Stimulated activated CD8-positive, alpha-beta memory T cell treated with anti-CD3 and anti-CD28 coated beads, Interleukin-12 subunit alpha, Interleukin-12 subunit beta, amount 100 ng/mL, for 24 hours (primary cell): ENCODE data around the gene CSTPP1.
"Not testable (repeated sequence)": the region's sequence is repeated elsewhere in the genome, so short reads cannot be mapped to it uniquely, and the experiment has no call there.

Source experiments
- DNase-seq: peaks from one replicate; pipeline ENCODE4 v3.0.0-alpha.2; 2020; ENCODE audit errors: extremely low read depth

CSTPP1 gene

DNA sequence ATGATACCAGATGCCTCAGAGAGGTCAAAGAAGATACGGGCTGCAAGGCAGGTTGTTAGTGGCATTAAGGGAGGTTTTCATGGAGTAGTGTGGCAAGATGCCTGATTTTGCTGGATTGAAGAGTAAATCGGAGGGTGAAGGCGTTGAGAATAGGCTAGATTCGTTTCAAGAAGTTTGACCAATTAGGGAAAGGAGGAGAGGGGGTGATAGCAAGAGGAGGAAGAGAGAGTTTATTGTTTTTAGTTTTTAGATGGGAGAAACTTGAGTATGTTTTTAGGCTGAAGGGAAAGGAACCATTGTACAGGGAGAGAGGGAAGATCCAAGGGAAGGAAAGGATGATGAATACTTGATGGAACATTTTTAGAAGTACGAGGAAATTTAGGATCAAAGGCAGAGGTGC, 16.5 kb downstream of the CSTPP1 start:
- no peak for DNase-seq

GRCh38 chr11:46958777-46959176, 22.2 kb downstream of the CSTPP1 start:
- no peak for DNase-seq

GRCh38 chr11:46961041-46961440, 24.5 kb downstream of the CSTPP1 start:
- no peak for DNase-seq

GRCh38 chr11:46961886-46962285, 25.3 kb downstream of the CSTPP1 start:
- DNase-seq = not testable (repeated sequence)

- no peak for DNase-seq
Measured at GRCh38 chr11:46963844-46964243, 27.3 kb downstream of the CSTPP1 start.

DNA sequence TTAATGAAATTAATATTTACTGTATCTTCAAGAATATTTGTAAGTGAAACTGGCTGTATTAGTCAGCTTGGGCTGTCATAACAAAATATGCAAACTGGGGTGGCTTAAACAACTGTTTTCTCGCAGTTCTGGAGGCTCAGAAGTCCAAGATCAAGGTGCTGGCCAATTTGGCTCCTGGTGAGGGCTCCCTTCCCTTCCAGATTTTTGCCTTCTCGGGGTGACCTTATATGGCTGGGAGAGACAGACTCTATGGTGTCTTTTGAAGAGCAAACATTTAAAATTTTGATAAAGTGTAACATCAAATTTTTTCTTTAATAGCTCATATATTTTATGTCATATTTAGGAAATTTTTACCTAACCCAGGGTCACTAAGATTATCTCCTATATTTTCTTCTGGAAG, 30.2 kb downstream of the CSTPP1 start:
- no peak for DNase-seq

DNA sequence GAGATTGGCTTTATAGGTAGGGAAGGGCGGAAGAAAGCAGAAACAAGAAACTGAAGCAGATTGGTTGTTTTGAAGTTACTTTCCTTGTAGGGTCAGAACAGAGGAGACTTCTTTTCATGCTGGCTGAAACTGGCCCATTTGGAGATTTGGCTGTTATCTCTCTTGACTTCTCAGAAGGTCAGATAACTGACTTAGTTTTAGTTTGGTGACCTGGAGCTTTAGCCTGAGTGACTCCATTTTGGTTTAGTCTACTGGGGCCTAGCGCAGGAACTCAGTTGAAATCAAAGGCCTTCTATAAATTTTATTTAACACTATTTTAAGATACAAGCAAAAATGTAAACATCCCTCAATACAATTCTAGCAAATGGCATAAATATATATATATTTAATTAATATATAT, 31.4 kb downstream of the CSTPP1 start:
- no peak for DNase-seq

- no peak for DNase-seq
Measured at GRCh38 chr11:46969379-46969778, 32.8 kb downstream of the CSTPP1 start.

DNA sequence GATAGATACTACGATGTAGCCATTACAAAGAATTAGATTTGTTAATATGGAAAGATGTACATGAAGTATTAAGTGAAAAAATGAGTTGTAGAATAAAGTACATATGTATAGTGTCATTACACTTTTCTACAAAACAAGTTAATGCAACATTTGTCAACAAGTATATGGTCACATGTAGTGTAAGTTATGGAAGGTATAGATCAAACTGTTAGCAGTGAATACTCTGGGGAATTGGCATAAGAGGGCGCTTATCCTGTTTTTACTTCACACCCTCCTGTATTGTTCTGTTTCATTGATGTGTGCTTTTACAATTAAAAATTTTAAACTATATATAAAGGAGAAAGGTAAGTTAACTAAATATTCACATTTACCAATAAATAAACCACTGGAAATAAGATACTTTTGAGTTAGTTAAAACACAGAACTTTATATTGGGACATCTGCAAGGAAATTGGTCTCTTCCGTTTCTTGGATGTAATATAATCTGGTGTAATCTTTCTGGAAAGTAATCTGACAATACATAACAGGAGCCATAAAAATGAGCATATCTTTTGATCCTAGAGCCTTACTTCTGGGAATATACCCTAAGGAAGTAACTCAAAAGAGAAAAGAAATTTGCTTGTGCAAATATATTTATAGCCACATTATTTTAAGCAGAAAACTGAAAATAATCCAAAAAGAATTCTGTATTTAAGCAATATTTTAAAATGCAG, 34.5 kb downstream of the CSTPP1 start:
- no peak for DNase-seq

GRCh38 chr11:46972343-46972742, 35.8 kb downstream of the CSTPP1 start:
- no peak for DNase-seq

DNA sequence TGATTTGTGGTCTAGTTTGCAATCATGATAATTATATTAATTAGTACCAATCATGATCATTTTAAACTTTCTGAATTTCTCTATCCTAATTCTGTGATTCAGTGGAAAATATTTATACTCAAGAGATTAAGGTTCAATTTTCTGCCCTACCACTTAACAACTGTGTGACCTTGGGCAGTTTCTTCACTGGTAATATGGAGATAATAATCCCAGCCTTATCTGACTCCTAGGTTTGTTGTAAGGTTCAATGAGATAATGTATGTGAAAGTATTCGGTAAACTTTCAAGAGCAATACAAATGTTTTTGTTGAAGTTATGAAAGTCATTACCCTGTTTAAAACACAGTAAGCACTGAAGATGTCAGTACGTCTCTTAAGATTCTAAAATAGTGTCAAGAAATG, 36.3 kb downstream of the CSTPP1 start:
- DNase-seq = no peak

DNA sequence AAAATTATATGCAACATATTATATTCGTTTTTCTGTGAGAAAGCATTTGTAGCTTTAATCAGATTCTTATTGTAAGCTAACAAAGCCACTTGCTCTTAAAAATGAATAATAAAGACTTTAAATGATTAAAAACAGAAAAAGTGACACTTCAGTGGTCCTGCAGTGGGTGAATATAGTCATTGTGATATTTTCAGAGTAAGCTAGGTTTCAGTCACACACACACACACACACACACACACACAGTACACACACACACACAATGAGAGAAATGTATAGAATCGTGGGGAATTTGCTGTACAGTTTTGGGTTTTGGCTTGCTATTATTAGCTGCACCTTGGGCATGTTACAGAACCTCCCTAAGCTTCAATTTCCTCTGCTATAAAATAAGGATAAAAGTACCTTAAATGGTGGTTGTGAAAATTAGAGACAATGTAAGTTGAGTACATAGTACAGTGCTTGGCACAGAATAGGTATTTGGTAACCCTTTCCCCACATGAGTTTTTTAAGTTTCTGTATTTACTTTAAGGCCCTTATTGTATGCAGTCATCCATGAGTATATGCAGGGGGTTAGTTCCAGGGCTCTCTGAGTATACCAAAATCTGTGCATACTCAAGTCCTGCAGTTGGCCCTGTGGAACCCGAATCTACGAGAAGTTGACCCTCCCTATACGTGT, 39.8 kb downstream of the CSTPP1 start:
- DNase-seq = no peak

DNA sequence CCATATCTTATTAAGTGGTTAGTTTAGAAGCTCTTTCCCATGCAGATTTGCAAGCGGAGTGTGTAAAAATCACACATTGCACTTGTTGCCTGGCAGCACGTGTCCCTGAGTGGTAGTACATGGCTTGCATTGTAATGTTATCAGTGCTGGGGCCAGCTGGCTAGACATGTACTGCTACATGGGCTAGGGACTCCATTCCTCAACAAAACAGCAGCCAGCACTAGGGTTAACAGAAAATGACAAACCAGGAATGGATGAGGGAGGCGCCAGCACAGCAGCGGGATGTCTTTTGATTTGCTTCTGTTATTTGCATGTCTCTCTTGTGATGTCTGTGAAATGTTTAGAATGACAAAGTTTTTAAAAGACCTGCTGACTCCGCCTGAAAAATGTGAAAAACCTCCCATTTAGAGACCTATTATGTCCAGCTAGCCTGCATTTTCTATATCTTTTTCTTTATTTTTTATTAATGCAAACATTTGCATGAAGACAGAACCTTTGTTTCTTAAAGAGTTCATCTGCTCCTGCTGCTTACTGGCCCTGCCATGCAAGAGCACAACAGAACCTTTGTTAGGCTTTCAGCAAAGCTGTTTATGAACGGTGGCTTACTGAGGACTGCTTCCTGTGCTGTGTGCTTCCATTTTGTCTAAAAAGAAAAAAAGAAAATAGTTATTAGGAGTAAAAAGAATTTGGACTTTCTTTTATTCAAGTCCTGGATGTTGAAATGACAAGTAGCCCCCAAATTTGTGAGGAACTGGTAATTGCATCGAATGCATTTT, 40.7 kb downstream of the CSTPP1 start:
- DNase-seq = no peak

DNA sequence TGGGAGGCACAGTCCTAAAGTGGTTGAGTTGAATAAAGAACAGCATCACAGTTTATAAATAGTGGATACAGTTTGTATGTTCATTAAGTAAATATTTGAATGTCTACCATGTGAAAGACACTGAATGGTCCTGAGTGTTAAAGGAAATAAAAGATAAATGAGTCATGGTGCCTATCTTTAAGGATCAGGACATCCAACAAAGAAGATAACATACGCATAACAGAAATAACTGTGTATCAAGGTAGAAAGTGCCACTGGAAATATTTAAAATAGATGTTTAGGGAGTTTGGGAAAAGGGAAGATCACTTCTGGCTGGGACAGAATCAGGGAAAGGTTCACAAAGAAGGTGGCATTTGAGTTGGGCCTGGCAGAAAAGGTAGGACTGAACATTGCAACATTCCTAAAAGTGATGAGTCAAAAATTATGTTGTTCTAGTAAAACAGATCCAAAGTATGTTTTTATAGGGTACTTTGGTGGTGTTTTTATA, 41.5 kb downstream of the CSTPP1 start:
- no peak for DNase-seq

DNA sequence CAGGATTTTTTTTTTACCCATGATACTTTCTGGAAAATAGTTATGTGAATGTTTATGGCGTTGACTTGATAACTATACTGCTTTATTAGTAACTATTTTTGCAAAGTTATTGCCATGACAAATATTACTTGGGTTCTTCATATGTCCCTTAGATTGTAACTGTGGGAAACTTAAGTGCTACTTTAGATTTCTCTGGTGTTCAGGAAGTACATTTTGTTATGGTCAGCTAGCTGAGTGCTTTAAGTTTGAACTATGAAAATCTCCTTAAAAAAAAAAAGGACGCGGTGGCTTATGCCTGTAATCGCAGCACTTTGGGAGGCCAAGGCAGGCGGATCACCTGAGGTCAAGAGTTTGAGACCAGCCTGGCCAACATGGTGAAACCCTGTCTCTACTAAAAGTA, 42.8 kb downstream of the CSTPP1 start:
- DNase-seq = no peak

DNA sequence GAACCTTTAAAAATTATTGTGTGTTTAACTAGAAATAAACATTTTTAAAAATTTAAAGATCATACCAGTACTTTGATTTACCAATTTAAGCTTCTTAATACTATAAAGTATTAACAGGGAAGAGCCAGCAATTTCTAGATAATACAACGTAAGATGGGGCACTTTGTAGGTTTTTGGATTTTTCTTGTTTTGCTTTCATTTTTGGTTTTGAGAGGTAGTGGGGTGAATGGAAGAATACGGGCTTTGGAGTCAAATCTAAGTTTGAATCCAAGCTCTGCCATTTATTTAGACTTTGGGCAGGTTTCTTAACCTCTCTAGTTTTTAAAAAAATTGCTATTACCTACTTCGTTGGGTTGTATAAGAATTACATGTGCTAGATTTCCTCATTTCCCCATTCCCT, 44.9 kb downstream of the CSTPP1 start:
- DNase-seq = no peak

DNA sequence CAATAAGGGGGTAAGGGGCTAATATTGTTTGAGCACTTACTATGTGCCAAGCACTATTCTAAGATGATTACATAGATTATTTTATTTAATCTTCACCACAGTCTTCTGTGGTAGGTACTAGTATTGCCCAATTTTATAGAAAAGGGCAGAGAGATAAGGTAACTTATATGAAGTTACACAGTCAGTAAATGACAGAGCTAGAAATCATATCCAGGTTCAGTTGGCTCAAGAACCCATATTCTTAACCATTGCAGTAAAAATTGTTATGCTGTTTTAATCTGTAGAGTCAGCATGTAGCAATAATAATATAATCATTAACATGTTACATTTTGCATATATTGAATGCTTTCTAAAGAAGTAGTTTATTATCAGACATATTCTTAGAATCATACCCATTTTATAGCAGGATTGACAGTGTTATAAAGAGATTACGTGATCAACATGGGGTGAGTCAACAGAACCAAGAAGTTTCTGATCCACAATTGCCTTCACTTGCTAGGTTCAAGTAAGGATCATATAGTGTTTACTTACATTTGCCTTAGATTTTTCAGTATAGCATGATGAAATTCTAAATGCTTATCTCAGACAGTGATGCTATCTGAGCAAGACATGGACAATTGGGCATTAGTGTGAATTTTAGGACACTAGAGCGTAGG, 46.4 kb downstream of the CSTPP1 start:
- DNase-seq = no peak

GRCh38 chr11:46983598-46983997, 47.0 kb downstream of the CSTPP1 start:
- no peak for DNase-seq

GRCh38 chr11:46984548-46984947, 48.0 kb downstream of the CSTPP1 start:
- no peak for DNase-seq

- no peak for DNase-seq
Measured at GRCh38 chr11:46984987-46985386, 48.4 kb downstream of the CSTPP1 start.

- no peak for DNase-seq
Measured at GRCh38 chr11:46987183-46987582, 50.6 kb downstream of the CSTPP1 start.

- DNase-seq = not testable (repeated sequence)
Measured at GRCh38 chr11:46989810-46990487, 53.4 kb downstream of the CSTPP1 start.
